Measurements from ENCODE around the gene GOT1. TPM values are rescaled to one million over a fixed set of nuclear protein-coding genes. Genes with fewer than 3 reads are reported as not detected.

The GOT1 gene
- total RNA-seq, 1 experiment from 2014 or later = 51.6 TPM

GRCh38 chr10:99457813-99458212 lies 27.4 kb upstream of the GOT1 start:
- intact Hi-C loops (cut with micrococcal nuclease; ENCODE audit: unreplicated experiment) (no loop called here), in situ Hi-C loops (cut with HindIII; ENCODE audit: low pct_unique_long_range_greater_than_20kb, low sequenced_read_pairs) (no loop called here)
- Histone ChIP-seq H3K27ac (ENCODE audit: low read length) (no peak overlapping the region), H3K4me1 (ENCODE audit: control insufficient read depth, insufficient read depth, low read length) (no peaks in the 10 kb centered on the region), H3K27me3 (ENCODE audit: control insufficient read depth, insufficient read depth, low read length) (peaks cover 18% of the 10 kb centered on the region), H3K4me3 (ENCODE audit: low read depth in 2 of 2, low read length in 2 of 2) (no peak overlapping the region), H3K9me3 (ENCODE audit: control insufficient read depth, insufficient read depth, low read depth, low read length) (no peaks in the 10 kb centered on the region), H3K36me3 (ENCODE audit: control insufficient read depth, insufficient read depth, low read length) (no peaks in the 10 kb centered on the region)
- ChIA-PET POLR2A (no interaction called here), CTCF (no interaction called here)
- no peak for ATAC-seq
- BruUV-seq (replicated peaks) = no TSS peak
- TF ChIP-seq POLR2AphosphoS5 (IDR thresholded peaks at IDR 0.05; ENCODE audit: low read depth, low read length) = no peak
- no peak for TF ChIP-seq SIN3A (IDR thresholded peaks at IDR 0.05; ENCODE audit: borderline replicate concordance, insufficient read depth, low read depth, low read length)
- no peak for TF ChIP-seq REST (IDR thresholded peaks at IDR 0.05; ENCODE audit: insufficient read depth in 1 of 2, low read depth in 2 of 2, low read length in 1 of 2)
- no peak for DNase-seq (ENCODE audit: low read depth, low spot score)

DNA sequence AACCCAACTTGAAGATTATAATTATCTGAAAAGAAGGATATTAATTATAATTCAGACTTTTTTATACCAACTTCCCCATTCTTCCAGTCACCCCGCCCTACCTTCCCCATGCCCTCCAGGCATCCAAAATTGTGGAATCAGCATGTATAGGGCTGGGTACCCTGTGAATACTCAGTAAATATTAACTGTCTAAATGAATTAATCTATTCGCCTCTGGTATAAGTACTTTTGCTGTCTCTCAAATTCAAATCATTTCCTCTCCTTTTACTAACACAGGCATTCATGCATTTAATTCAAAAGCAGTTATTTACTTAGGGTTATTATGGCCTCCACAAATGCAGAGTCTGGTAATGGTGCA lies 26.5 kb upstream of the GOT1 start:
- H3K4me3 ChIP-seq (ENCODE audit: low read depth in 2 of 2, low read length in 2 of 2) = no peak overlapping the region
- ChIA-PET POLR2A (no interaction called here), CTCF (no interaction called here)
- intact Hi-C loops (cut with micrococcal nuclease; ENCODE audit: unreplicated experiment) (no loop called here), in situ Hi-C loops (cut with HindIII; ENCODE audit: low pct_unique_long_range_greater_than_20kb, low sequenced_read_pairs) (no loop called here)
- ATAC-seq (no peak), DNase-seq (ENCODE audit: low read depth, low spot score) (no peak)
- BruUV-seq (replicated peaks) = no TSS peak
- no peaks in the 10 kb centered on the region for H3K36me3 ChIP-seq (ENCODE audit: control insufficient read depth, insufficient read depth, low read length)
- no peak overlapping the region for H3K27ac ChIP-seq (ENCODE audit: low read length)
- no peak for TF ChIP-seq REST (IDR thresholded peaks at IDR 0.05; ENCODE audit: insufficient read depth in 1 of 2, low read depth in 2 of 2, low read length in 1 of 2)
- no peak for TF ChIP-seq SIN3A (IDR thresholded peaks at IDR 0.05; ENCODE audit: borderline replicate concordance, insufficient read depth, low read depth, low read length)
- TF ChIP-seq TCF7L2 (IDR thresholded peaks at IDR 0.05; ENCODE audit: low read depth, low read length) = no peak
- no peak for TF ChIP-seq CTCF (IDR thresholded peaks at IDR 0.05)
- TF ChIP-seq POLR2AphosphoS5 (IDR thresholded peaks at IDR 0.05; ENCODE audit: low read depth, low read length) = no peak
- H3K9me3 ChIP-seq (ENCODE audit: control insufficient read depth, insufficient read depth, low read depth, low read length) = no peaks in the 10 kb centered on the region
- peaks cover 27% of the 10 kb centered on the region for H3K27me3 ChIP-seq (ENCODE audit: control insufficient read depth, insufficient read depth, low read length)
- no peaks in the 10 kb centered on the region for H3K4me1 ChIP-seq (ENCODE audit: control insufficient read depth, insufficient read depth, low read length)
